ENCODE data around the gene SAMM50.

SAMM50 gene

GRCh38 chr22:43923191-43923590, 32.1 kb upstream of the SAMM50 start:
- Histone ChIP-seq H3K27ac (ENCODE audit: poor library complexity, severe bottlenecking) (peak overlapping the region; percentile 75), H3K27me3 (ENCODE audit: insufficient read depth, poor library complexity, severe bottlenecking) (no peaks in the 10 kb centered on the region), H3K36me3 (ENCODE audit: low read depth) (peaks cover 12% of the 10 kb centered on the region), H3K4me1 (ENCODE audit: insufficient read depth, poor library complexity, severe bottlenecking) (peaks cover 34% of the 10 kb centered on the region), H3K9me3 (ENCODE audit: severe bottlenecking) (no peaks in the 10 kb centered on the region), H3K4me3 (ENCODE audit: severe bottlenecking) (peak overlapping the region; percentile 72)
- DNase-seq (ENCODE audit: low spot score) (no peak), ATAC-seq (ENCODE audit: low read depth) (no peak)
- no peak for TF ChIP-seq CTCF (IDR thresholded peaks at IDR 0.05; ENCODE audit: poor library complexity, severe bottlenecking)

- Histone ChIP-seq H3K9me3 (ENCODE audit: severe bottlenecking) (no peaks in the 10 kb centered on the region), H3K27me3 (ENCODE audit: insufficient read depth, poor library complexity, severe bottlenecking) (no peaks in the 10 kb centered on the region), H3K27ac (ENCODE audit: poor library complexity, severe bottlenecking) (peak within 1 kb of the TSS; percentile 75), H3K4me1 (ENCODE audit: insufficient read depth, poor library complexity, severe bottlenecking) (peaks cover 34% of the 10 kb centered on the region), H3K4me3 (ENCODE audit: severe bottlenecking) (peak within 1 kb of the TSS; percentile 72), H3K36me3 (ENCODE audit: low read depth) (peaks cover 19% of the 10 kb centered on the region)
- TF ChIP-seq CTCF (IDR thresholded peaks at IDR 0.05; ENCODE audit: poor library complexity, severe bottlenecking): peak; percentile 45
- DNase-seq (ENCODE audit: low spot score) (peak; percentile 93), ATAC-seq (ENCODE audit: low read depth) (peak; percentile 70)
Measured at GRCh38 chr22:43923631-43924464, 31.4 kb upstream of the SAMM50 start, which contains the start of gene PNPLA3. TSS of gene PNPLA3 (plus strand) at chr22:43923805. CDS start at chr22:43923912, 107 bp downstream.

- Histone ChIP-seq H3K9me3 (ENCODE audit: severe bottlenecking) (no peaks in the 10 kb centered on the region), H3K4me3 (ENCODE audit: severe bottlenecking) (peak overlapping the region; percentile 72), H3K36me3 (ENCODE audit: low read depth) (peaks cover 25% of the 10 kb centered on the region), H3K27me3 (ENCODE audit: insufficient read depth, poor library complexity, severe bottlenecking) (no peaks in the 10 kb centered on the region), H3K4me1 (ENCODE audit: insufficient read depth, poor library complexity, severe bottlenecking) (peaks cover 27% of the 10 kb centered on the region), H3K27ac (ENCODE audit: poor library complexity, severe bottlenecking) (peak overlapping the region; percentile 75)
- DNase-seq (ENCODE audit: low spot score) (no peak), ATAC-seq (ENCODE audit: low read depth) (no peak)
- TF ChIP-seq CTCF (IDR thresholded peaks at IDR 0.05; ENCODE audit: poor library complexity, severe bottlenecking): no peak
Measured at GRCh38 chr22:43924877-43925276, 30.4 kb upstream of the SAMM50 start.

- TF ChIP-seq CTCF (IDR thresholded peaks at IDR 0.05; ENCODE audit: poor library complexity, severe bottlenecking): no peak
- ATAC-seq (ENCODE audit: low read depth) (peak; percentile 69), DNase-seq (ENCODE audit: low spot score) (peak; percentile 77)
- Histone ChIP-seq H3K36me3 (ENCODE audit: low read depth) (peaks cover 34% of the 10 kb centered on the region), H3K4me3 (ENCODE audit: severe bottlenecking) (peak overlapping the region; percentile 72), H3K4me1 (ENCODE audit: insufficient read depth, poor library complexity, severe bottlenecking) (peaks cover 27% of the 10 kb centered on the region), H3K27ac (ENCODE audit: poor library complexity, severe bottlenecking) (peak overlapping the region; percentile 75), H3K9me3 (ENCODE audit: severe bottlenecking) (no peaks in the 10 kb centered on the region), H3K27me3 (ENCODE audit: insufficient read depth, poor library complexity, severe bottlenecking) (no peaks in the 10 kb centered on the region)
Measured at GRCh38 chr22:43925433-43926348, 29.6 kb upstream of the SAMM50 start.
